Stimulated activated CD4-positive, alpha-beta T cell treated with anti-CD3 and anti-CD28 coated beads, Interleukin-15, amount 100 ng/mL, for 48 hours (primary cell): Measurements from ENCODE around the gene PANK4.
A peak's percentile ranks its signal among the peaks of the same experiment; 100 is the strongest.
"Not testable (repeated sequence)": the region's sequence is repeated elsewhere in the genome, so short reads cannot be mapped to it uniquely, and the experiment has no call there.

ENCODE experiments used
- DNase-seq, 2 donors: peaks; one replicate each; pipeline ENCODE4 v3.0.0-alpha.2; 2020; ENCODE audit warnings: low read depth in 2 of 2

The PANK4 gene

GRCh38 chr1:2558861-2559260 lies 32.5 kb upstream of the PANK4 start:
- no peak for DNase-seq

GRCh38 chr1:2558420-2558819 lies 32.0 kb upstream of the PANK4 start:
- DNase-seq = no peak

- no peak for DNase-seq
These were observed 31.3 kb upstream of the PANK4 start for GRCh38 chr1:2557482-2558400.

GRCh38 chr1:2556678-2557481 lies 30.5 kb upstream of the PANK4 start:
- DNase-seq = no peak

GRCh38 chr1:2556277-2556677 lies 29.9 kb upstream of the PANK4 start, which contains the start of gene TNFRSF14:
TNFRSF14 (plus strand) TSS chr1:2556371; CDS start chr1:2556665, 294 bp downstream.
- peak; percentile 57 to 64 for DNase-seq

GRCh38 chr1:2555634-2556276 lies 29.4 kb upstream of the PANK4 start:
- DNase-seq = peak; percentile 76 to 78

- no peak for DNase-seq
These were observed 28.4 kb upstream of the PANK4 start for GRCh38 chr1:2554621-2555387.

- DNase-seq = no peak
These were observed 27.6 kb upstream of the PANK4 start for GRCh38 chr1:2553871-2554620.

- not testable (repeated sequence) for DNase-seq
These were observed 26.7 kb upstream of the PANK4 start for GRCh38 chr1:2553076-2553475.

GRCh38 chr1:2552189-2552588 lies 25.8 kb upstream of the PANK4 start:
- no peak for DNase-seq

- not testable (repeated sequence) for DNase-seq
These were observed 25.1 kb upstream of the PANK4 start for GRCh38 chr1:2551544-2551943.

GRCh38 chr1:2550309-2550861 lies 24.0 kb upstream of the PANK4 start:
- not testable (repeated sequence) for DNase-seq

- DNase-seq = not testable (repeated sequence)
These were observed 23.1 kb upstream of the PANK4 start for GRCh38 chr1:2549367-2550029.

GRCh38 chr1:2548068-2548589 lies 21.7 kb upstream of the PANK4 start:
- DNase-seq = peak; percentile 74 to 85

- DNase-seq = peak; percentile 59 to 66
These were observed 21.0 kb upstream of the PANK4 start for GRCh38 chr1:2547210-2548067.

GRCh38 chr1:2546515-2547209 lies 20.3 kb upstream of the PANK4 start:
- peak; percentile 74 to 78 for DNase-seq

- DNase-seq = peak; percentile 72 to 81
These were observed 19.5 kb upstream of the PANK4 start for GRCh38 chr1:2545754-2546514.
